ENCODE results near the gene ABCF1.
"Not testable (repeated sequence)": the region's sequence is repeated elsewhere in the genome, so short reads cannot be mapped to it uniquely, and the experiment has no call there.

ABCF1 gene

DNA sequence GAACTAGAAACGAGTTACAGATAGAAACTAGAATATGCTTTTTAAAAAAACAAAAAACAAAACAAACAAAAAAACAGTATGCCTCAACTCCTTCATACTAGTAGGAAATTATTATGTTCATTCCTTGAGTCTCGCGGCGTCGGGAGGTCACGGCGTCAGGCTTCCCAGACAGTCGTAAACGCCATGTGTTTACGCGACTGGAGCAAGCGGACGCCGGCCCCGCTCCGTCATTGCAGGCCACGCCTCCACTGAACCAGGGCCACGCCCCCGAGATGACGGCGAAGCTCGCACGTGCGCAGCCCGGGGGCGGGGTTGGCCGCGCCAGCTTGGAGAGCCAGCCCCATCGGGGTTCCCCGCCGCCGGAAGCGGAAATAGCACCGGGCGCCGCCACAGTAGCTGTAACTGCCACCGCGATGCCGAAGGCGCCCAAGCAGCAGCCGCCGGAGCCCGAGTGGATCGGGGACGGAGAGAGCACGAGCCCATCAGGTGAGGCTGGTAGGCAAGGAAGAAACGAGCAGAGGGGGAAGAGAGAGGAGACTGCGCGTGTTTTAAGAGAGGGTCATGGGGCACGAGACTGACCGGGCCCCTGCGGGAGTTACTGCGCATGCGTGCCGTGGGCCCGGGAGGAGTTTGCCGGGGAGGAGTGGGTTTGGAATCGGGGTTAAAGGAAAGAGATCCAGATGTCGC lies at the start of gene ABCF1:
Gene ABCF1 (plus strand): TSS at position 368 of the 687 bp plus-strand sequence. CDS start 46 bp downstream, at position 414.
- peak; percentile 99 for DNase-seq

DNA sequence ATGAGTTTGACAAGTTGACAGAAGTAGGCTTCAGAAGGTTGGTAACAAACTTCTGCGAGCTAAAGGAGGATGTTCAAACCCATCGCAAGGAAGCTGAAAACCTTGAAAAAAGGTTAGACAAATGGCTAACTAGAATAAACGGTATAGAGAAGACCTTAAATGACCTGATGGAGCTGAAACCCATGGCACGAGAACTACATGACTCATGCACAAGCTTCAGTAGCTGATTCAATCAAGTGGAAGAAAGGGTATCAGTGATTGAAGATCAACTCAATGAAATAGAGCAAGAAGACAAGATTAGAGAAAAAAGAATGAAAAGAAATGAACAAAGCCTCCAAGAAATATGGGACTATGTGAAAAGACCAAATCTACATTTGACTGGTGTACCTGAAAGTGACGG lies 49.3 kb upstream of the ABCF1 start:
- DNase-seq, result not testable (repeated sequence)

DNA sequence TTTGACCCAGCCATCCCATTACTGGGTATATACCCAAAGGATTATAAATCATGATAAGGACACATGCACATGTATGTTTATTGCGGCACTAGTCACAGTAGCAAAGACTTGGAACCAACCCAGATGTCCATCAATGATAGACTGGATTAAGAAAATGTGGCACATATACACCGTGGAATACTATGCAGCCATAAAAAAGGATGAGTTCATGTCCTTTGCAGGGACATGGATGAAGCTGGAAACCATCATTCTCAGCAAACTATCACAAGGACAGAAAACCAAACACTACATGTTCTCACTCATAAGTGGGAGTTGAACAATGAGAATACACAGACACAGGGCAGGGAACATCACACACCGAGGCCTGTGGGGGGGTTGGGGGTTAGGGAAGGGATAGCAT lies 44.8 kb upstream of the ABCF1 start:
- not testable (repeated sequence) for DNase-seq

DNA sequence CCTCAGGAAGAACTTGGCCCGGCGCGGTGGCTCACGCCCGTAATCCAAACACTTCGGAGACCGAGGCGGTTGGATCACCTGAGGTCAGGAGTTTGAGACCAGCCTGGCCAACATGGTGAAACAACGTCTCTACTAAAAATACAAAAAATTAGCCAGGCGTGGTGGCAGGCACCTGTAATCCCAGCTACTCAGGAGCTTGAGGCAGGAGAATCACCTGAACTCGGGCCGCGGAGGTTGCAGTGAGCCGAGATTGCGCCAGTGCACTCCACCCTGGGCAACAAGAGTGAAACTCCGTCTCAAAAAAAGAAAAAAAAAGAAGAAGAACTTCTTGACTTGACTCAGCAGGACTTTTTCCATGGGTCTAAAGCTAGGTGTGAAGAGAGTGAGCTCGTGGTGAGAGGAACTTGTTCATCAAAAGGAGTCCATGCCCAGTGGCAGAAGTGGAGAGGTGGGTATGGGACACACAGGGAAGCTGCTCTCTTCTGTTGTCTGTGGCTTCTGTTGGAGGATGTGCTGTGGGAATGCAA lies 41.8 kb upstream of the ABCF1 start:
- DNase-seq, result peak; percentile 86

DNA sequence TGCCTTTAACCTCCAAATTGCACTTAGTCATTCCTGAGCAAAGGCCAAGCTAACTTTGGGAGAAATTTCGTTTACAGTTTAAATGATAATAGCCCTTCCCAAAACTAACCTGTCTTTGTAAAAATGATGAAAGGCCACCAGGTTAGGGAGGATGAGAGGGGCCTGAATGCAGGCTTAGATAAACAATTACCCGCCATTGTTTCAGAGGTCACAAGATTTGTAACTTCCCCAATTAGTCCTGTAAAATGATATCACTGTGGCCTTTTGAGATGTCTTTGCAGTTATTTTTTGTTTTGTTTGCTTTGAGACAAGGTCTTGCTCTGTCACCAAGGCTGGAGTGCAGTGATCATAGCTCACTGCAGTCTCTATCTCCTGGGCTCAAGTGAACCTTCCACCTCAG lies 41.2 kb upstream of the ABCF1 start:
- no peak for DNase-seq

DNA sequence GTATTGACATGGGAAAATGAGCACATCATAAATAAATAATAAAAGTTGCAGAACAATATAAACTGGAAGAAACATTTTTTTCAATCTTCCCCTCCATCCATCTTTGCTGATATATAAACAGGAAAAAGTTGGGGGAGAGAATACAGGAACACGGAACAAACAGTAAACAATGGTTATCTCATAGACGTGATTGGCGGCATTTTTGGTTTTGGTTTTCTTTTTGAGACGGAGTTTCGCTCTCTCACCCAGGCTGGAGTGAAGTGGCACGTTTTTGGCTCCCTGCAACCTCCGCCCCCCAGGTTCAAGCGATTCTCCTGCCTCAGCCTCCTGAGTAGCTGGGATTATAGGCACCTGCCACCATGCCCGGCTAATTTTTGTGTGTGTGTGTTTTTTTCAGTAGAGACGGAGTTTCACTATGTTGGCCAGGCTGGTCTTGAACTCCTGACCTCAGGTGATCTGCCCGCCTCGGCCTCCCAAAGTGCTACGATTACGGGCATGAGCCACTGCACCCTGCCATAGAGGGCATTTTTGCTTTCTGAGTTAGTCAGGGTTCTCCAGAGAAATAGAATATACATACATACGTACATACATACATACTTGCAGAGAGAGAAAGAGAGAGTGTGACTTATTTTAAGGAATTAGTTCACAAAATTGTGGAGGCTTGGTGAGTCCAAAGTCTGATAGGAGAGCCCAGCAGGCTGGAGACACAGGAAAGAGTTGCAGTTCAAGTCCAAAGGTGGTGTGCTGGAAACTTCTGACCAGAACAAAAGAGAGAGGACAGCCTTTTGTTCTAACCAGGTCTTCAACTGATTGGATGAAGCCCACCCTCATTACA lies 37.6 kb upstream of the ABCF1 start:
- no peak for DNase-seq

DNA sequence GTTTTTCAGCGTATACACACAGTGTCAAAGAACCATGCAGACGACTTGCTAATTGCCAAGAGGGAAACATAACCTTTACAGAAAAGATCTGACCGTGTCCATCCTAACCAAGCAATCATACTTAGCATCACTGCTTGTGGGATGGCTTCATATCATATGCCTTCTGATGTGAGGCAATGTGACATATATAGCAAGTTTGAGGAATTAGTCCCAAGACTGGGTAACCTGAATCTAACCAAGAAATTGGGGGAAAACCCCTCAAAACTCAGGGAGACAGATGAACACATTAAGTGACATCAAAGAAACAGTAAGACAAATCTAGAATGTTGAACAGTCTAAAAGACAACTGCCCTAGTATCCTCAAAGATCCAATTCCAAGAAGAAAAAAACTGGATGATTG lies 33.3 kb upstream of the ABCF1 start:
- DNase-seq, result no peak

DNA sequence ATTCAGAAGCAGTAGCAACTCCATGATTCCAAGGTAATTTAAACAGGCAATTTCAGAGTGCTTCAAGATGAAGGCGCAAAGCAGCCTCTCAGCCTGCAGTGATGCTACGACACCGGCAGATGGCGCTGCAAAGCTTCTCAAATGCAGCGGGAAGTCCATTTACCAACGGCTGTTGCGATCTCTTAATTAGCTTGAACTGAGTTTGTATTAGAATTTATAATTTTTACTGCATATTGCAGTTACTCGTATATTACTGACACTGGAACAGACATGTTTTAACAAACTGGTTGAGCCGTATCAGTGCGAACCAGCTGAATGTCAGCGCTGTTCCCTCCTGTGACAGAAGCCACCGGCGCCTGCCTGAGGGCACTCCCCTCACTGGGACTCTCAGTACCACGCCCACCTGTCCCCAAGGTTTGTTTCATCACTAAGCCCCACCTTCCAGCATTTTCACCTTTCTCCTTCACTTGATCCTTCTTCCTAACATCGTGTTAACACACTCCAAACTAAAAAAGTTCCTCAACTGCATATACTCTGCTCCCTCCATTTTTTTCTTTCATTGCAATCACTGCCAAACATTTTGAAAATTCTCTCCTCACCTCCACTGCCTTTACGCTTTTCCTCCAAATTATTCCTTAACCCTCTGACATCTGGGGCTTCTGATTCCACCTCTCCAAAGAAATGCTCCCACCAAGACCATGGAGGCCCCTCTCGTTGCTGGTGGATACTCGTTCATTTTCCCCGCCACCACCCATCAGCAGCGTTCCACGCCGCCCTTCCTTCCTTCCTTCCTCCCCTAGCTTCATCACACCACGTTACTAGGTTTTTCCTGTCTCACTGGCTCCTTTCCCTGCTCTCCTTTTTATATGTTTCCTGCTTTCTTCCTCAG lies 29.5 kb upstream of the ABCF1 start:
- peak; percentile 84 for DNase-seq

DNA sequence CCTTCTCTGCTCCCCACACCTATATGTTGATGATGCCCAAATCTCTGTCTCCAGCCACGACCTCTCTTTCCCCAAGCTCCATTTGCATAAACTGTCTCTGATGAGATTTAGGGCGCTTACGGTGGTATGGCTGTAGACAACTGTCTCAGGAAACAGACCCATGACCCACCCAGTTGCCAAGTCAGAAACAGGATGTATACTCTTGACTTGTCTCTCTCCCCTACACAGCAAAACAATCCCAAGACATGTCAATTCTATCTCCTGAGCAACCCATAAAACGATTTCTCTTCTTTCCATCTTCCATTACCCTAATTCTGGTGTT lies 28.9 kb upstream of the ABCF1 start:
- DNase-seq, result peak; percentile 14

DNA sequence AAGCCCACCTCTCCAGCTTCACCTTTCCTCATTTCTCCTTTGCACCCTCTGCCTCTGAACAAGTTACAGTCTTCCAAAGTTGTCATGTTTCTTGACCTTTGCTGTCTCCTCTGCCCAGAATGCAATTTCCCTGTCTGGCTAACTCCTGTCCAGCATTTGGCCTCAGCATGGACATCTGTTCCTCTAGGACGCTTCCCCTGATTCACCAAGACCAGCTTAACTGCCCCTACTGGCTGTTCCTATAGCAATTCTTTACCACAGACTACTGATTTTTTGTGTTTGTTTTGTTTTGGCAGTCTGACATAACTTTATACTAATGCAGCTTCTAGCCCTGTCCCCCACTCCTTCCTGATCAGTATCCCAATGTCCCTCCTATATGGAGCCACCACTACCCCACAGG lies 28.3 kb upstream of the ABCF1 start:
- no peak for DNase-seq

DNA sequence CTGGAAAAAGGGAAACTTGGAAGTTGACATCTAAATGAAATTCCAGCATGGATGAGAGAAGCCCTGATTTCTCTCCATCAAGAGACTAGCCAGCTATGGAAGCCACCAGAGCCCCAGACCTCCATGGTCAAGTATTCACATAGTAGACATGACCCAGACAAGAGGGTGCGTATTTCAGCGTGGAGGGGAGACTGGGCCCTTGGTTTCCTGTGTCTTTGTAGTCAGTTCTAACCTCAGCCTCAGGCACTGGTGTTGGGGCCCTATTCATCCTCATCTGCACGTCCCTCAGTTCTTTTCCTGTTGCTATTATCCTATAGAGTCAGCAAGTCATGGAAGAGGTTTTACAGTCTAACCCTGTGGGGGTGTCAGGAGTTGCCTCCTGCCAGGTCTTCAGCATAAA lies 27.4 kb upstream of the ABCF1 start:
- DNase-seq, result no peak

DNA sequence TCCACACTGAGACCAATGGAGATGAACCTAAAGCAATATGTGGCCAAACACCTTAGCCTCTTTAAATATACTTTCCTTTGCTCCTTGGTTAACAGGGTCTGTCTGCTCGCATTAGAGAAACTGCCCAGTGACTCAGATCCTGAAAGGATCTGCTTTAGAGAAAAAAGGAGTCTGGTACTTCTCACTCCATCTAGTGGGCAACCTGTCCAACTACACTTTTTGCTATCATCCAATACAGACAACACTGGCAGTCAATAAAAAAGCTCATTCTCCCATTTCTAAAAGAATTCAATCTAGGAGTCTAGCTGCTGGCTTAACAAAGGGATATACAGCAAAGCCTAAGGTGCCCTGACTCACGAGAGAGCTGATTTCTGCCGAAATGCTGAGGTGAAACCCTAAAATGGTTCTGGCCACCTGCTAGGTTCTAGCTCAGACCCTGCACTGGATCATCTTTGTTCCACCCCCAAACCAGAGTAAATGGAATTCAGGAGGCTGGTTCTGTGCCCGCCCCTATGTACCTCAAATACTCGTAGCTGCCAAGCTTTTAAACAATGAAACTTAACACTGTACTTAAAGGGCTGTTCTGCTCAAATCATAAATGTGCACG lies 26.5 kb upstream of the ABCF1 start:
- DNase-seq, result peak; percentile 77

DNA sequence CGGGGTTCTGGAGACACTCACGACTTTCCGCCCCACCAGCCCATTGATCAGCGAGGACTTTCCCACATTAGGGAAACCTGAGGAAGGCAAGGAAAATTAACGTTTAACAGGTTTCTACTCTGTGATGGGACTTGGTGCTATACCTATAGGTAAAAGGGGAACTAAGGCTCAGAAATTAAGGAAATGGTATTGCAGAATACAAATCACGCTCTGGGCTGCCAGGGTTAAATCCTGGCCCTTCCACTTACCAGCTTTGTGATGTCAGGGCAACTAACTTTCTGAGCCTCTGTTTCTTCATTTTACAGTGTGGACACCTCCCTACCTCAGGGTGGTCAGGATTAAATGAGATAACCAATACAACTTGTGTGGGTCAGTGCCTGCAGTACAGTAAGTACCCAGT lies 23.8 kb upstream of the ABCF1 start:
- no peak for DNase-seq

DNA sequence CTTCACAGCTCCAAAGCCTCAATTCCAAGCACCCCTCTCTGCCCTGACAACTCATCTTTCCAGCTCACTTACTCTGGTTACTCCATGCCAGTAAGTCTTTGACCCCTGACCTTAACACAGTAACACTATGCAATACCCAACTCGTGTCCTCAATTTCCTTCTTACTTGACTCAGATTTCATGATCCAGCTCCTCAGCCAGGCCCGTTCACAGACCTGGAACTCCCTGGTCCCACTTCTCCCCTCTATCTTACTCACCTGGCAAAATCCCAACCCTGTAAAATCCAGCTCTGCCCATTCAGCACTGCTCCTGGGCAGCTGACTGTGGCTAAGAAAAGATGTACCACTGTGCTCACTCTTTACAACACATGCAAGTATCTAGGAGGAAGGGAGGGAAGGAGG lies 22.9 kb upstream of the ABCF1 start:
- DNase-seq, result no peak

DNA sequence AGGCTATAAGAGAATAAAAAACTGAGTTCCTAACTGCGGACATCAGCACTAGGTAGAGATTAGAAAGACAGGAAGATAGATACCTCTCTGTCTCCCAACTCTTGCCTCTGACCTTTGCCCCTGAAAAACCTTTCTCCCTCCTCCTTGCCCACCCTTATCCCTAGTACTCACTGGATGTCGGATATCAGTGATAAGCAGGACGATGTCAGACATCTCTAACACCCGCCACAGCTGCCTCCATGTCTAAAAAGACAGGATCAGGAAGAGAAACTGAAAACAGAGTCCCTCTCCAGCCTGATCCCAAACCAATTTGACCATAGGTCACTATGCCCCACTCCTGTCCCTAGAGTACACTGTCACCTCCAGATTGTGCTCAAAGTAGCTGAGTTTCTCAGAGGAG lies 16.8 kb upstream of the ABCF1 start:
- no peak for DNase-seq

DNA sequence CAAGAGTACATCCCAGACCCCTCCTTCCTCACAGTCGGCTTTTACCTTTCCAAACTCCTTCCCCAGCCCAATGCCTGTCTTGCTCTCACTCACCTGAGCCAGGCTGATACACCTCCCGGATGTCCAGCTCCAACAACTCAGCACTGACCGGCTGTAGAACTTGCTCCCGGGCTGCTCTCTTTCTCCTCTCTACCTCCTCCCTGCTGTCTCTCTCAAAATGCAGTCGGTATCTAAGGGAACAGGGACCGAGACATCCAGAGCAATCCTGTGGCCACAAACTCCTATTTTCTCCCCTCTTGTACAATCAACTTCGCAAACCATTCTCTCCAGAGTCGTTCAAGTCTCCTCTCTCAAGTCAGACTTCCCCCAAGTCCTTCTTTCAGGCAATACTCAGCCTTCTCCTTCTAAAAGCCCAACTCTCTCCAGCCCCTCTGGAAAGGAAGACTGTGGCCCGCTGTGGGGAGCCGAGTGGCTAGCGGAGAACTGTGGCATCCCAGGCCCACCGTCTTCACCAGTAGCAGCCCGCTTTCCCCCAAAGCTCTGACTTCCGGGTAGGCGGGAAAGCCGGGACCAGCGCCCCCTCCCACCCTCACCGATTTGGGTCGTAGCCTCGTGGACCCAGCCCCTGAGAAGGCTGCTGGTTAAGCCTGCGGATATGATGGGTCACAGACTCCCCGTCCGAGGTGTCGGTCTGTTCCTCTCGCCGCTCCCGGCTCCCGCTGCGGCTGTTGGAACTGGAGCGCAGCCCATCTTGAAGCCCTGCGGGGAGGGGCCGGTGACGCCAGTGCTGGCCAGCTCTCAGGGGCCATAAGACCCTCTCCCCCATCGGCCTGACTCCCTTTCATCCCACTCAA lies 16.1 kb upstream of the ABCF1 start:
- DNase-seq, result no peak

DNA sequence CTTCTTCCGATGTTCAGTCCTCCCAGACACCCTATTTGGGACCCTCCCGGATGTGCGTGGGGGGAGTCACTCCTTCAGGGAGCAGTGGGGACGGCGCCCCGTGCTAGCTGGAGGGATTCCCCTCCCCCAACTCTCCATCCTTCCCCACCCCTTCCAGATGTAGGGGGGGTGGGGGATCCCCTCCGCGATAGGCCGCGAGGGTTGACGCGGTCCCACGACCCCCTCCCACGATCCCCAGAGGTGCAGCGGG lies 15.5 kb upstream of the ABCF1 start:
- no peak for DNase-seq

DNA sequence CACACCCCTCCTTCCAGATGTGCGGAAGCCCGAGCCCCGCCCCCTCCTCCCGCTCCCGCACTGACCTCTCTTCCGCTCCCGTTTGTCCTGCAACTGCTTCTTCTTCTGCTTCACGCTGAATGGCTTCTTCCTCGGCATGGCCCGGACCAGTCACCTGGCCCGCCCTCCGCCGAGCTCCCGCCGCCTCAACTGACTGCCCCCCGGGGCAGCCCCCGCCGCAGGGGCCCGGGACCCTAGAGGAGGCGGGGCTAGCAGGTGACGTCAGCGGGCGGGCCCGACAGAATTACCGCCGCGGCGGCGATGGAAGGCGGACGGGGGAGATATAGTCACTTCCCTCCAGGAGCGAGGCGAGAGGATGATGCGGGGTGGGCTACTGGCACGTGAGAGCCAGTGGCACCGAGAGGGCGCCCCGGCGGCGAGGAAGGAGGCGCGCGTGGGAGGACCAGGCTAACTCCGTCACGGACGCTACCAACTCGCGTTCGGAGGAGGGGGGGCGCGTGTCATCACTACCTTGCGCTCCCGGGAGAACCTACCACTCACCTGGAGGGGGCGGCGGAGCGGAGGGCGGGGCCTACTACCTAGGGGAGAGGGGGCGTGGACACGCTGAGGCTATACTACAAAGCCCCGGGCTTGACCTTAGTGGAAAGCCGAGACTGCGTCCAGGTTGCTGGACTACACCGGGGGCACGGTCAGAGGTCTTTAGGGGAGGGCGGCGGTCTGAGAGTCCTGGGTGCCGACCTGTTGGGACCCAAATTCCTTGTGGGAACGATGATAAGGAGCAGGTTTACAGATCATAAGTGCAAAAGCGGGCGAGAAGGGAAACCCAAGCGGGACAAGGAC lies 15.0 kb upstream of the ABCF1 start, which contains the start of gene GNL1:
Gene GNL1 (minus strand): TSS at position 424 of the 840 bp plus-strand sequence. CDS start 286 bp downstream, at position 138.
- peak; percentile 97 for DNase-seq

DNA sequence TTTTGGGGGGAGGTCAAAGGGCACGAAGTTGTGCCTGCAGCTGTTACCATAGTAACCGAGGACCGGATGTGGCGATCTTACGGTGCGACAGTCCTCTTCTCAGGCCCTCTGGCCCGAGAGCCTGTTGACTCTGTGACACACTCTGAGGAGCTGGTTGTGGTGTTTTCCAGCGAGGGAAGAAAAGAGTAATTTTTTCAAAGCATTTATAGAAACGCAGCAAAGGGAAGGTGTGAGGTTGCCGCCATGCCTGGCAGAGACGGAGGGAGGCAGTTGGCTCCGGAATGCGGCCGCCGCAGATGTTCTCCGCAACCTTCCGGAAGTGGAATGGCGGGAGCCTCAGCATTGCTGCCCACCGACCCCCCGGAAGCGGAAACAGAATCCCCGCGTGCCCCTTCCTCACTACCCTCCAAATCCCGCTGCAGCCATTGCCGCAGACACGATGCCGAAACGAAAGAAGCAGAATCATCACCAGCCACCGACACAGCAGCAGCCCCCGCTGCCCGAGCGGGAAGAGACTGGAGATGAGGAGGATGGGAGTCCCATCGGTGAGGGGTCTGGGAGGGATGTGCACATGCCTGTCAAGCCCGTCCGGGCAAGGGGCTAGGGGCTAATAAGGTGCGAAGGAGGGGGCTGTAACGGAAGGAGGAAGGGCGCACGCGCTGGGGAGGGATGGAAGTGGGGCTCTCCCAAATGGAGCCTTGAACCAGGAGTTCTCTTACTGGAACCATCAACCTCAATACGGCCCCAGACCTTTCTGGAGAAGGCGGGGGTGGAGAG lies 14.1 kb upstream of the ABCF1 start, which contains the start of gene PRR3:
Gene PRR3 (plus strand): TSS at position 390 of the 777 bp plus-strand sequence. CDS start 50 bp downstream, at position 440.
- DNase-seq, result peak; percentile 94

DNA sequence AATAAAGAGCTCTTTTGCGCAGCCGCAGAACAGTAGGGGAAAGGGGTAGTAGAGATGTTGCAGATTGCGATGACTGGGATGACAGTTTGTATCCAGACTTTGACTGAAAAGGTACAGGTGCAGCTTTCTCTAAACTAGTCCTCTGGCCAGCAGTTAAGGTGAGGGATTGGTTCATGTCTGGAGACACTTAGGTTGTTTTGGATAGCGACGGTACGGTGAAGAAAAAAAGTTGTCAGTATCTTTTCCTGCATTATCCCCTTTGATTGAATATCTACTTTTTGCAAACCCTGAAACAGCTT lies 13.6 kb upstream of the ABCF1 start:
- DNase-seq, result no peak
